AG09309 (cell line): ENCODE results near the gene RELN.

Experiments used
- DNase-seq: peaks from one replicate; pipeline ENCODE4 v3.0.0-alpha.2; 2010; ENCODE audit warnings: low read depth
- H3K4me3 ChIP-seq: 2 replicates; pipeline ENCODE4 v1.5.1; 2011; ENCODE audit warnings: mild to moderate bottlenecking, low read depth, low read length, moderate library complexity; ENCODE audit not compliant: control insufficient read depth
- TF ChIP-seq, protein P1 (sequence below): IDR thresholded peaks from 2 replicates; pipeline ENCODE4 v1.5.1; 2011; ENCODE audit warnings: mild to moderate bottlenecking, low read depth, low read length, inconsistent platforms; ENCODE audit not compliant: insufficient read depth, control insufficient read depth; ENCODE audit errors: missing control alignments

The RELN gene

DNA sequence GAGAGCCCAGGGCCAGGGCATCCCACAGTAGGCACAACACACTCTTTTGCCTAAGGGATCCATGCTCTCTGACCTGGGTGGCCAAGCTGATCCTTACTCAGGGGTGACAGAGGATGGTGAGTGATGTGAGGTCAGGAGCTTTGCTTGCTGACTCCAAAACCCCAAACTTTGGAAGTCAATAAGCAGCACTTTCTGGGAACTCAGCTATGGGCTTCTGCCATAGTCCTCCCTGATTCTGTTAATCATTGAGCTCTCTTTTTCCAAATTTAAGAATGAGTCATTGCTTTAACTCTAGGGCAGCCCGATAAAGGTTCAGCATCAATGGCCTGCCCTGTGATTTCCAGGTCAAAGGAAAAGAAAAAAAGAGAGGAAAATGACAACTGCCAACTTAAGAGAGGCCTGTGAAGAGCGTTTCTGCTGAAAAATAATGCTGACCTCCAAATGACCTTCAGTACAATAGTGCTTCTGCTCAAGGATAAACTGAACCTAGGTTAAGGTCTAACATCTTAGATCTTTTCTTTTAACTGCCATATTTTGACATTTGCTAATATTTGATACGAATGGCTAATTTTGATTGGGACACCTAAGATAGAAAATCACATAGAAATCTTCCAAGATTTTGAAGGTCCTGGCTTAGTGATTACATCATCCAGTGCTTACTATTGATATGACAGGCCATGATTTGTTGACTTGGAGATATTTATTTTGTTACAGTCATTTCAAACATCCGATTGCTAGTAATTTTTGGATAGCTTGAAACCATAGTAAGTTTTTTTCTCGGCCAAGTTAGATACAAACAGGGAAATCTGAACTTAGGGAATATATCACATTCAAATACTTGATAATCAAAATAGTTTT, 20.8 kb upstream of the RELN start:
- no peak for DNase-seq
- H3K4me3 ChIP-seq = no peak overlapping the region
- TF ChIP-seq, protein P1, sequence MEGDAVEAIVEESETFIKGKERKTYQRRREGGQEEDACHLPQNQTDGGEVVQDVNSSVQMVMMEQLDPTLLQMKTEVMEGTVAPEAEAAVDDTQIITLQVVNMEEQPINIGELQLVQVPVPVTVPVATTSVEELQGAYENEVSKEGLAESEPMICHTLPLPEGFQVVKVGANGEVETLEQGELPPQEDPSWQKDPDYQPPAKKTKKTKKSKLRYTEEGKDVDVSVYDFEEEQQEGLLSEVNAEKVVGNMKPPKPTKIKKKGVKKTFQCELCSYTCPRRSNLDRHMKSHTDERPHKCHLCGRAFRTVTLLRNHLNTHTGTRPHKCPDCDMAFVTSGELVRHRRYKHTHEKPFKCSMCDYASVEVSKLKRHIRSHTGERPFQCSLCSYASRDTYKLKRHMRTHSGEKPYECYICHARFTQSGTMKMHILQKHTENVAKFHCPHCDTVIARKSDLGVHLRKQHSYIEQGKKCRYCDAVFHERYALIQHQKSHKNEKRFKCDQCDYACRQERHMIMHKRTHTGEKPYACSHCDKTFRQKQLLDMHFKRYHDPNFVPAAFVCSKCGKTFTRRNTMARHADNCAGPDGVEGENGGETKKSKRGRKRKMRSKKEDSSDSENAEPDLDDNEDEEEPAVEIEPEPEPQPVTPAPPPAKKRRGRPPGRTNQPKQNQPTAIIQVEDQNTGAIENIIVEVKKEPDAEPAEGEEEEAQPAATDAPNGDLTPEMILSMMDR = no peak

DNA sequence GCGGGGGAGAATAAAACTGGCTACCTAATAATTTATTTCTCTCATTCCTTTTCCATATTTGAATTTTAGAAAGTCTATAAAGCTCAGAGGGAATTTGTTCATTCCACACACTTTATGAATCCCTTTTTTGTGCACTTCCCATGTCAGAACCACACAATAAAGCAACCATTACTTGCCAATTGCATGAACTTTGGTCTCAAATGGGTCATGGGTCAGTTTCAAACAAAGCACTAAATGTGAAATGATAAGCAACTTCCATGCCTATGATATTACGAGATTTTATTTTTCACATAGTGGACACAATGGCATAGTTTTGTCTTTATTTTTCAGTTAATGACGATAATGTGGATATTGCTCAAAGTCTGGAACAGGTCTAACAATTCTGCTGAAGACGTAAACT, 18.6 kb upstream of the RELN start:
- no peak for DNase-seq

DNA sequence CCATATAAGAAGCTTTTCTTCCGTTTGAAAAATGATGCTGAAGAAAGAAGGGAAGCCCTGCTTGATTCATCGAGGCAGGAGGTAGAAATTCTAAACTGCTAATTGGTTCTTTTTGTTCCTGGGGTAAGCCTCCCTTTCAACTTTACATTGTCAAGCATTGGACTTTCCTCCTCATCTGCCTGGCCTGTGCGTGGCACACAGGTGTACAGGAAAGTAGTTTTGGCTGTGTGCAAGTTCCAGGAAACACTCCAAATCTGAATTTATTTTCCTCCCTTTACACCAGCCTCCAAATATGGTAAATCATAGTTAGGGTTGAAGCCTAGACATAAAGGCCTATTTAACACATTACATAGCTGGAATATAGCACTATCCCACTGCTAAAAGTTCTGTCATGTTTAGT, 18.2 kb upstream of the RELN start:
- TF ChIP-seq, protein P1 = no peak
- no peak overlapping the region for H3K4me3 ChIP-seq

More for the DNA sequence above, 18.6 kb upstream of the RELN start:
- TF ChIP-seq, protein P1 = no peak
- no peak overlapping the region for H3K4me3 ChIP-seq

DNA sequence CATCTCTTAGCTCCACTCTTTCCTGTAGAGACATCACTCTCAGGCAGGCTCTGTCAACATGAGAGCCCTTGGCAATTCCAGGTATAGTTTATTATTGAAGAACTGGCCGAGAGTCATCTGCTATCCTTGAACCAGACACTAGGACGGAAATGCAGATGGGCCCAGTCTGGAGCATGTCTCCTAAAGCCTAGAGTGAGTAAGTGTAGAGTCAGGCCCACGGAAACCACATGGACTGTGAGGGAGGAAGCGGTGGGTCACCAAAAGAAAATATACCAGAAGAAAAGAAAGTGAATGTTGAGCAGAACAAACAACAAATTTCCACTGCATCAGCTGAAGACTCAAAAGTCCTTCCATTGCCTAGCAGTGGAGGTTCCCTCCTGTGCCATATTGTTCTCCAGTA, 15.7 kb upstream of the RELN start:
- no peak for DNase-seq
- no peak overlapping the region for H3K4me3 ChIP-seq
- TF ChIP-seq, protein P1 = no peak

More for the DNA sequence above, 18.2 kb upstream of the RELN start:
- DNase-seq = no peak

DNA sequence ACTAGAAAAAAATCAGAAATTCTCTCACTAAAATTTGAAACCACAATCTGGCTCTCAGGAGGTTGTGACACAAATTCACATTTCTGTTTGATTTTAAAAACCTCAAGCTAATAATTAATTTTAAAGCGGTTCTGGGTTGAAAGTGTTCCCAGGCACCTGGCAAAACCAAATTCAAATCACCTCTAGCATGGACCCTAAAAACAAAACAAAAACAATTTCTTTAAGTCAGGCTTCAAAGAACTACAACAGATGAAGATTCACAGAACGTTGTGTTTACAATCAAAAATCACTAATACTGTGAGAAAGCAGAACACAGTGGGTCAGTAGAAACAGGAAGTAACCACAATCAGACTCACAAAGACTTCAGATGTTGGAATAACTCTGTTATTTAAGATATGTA, 7.2 kb upstream of the RELN start:
- H3K4me3 ChIP-seq = no peak overlapping the region
- TF ChIP-seq, protein P1 = no peak
- no peak for DNase-seq

DNA sequence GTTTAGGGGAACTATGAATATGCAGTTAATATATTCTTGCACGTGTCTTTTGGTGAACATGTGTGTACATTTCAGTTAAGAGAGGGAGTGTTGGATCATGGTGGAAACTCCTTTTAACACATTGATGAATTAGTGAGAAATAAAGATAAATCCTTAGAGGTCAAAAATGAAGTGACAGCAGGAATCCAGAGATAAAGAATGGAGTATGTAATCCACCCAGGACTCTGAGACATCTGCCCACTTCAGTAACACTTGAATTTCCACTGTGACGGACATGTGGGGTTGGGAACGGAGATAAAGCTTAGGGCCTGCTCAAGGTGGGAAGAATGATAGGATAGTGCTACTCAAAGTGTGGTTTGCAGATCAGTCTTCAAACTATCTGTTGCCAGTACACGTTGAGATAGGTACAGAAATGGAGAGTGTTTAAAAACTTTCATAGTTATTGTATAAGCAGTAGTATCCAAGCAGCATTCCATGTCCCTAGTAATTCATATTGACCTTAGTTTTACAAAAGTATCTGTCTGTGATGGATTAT, 6.6 kb upstream of the RELN start:
- H3K4me3 ChIP-seq = no peak overlapping the region
- DNase-seq = no peak
- TF ChIP-seq, protein P1 = no peak
